Lower leg skin (tissue), 3 donors: ENCODE measurements around the gene NKAIN2.

ENCODE experiments used
- POLR2A ChIP-seq, 2 donors: fragments of 450-650 bp; IDR thresholded peaks; one replicate each; pipeline ENCODE4 v1.6.1; 2016 to 2017; ENCODE audit warnings: antibody characterized with exemption in 2 of 2, mild to moderate bottlenecking in 1 of 2, moderate library complexity in 1 of 2
- TF ChIP-seq, protein P1 (sequence below), 3 donors: fragments of 450-650 bp; IDR thresholded peaks; one replicate each; pipeline ENCODE4 v1.5.1; 2016; ENCODE audit warnings: antibody characterized with exemption in 3 of 3, mild to moderate bottlenecking in 3 of 3, moderate library complexity in 2 of 3

DNA sequence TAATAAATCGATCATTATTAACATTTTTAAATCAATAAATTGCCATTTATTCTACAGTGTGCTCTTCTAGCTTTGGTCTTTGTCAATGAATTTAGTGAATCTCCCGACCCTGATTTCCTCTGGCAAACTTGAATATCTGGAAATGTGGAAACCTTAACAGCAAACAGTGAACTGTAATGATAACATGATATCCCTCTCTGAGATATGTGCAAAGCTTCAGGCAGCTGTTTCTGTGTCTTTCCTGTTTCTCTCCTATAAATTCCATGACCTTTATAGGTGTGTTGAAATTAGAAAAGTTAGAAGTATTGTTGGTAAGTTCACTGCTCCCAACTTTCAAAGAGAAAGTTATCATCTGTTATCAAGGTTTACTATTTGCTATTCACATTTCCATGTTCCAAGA, 939.8 kb downstream of the NKAIN2 start:
- TF ChIP-seq, protein P1, sequence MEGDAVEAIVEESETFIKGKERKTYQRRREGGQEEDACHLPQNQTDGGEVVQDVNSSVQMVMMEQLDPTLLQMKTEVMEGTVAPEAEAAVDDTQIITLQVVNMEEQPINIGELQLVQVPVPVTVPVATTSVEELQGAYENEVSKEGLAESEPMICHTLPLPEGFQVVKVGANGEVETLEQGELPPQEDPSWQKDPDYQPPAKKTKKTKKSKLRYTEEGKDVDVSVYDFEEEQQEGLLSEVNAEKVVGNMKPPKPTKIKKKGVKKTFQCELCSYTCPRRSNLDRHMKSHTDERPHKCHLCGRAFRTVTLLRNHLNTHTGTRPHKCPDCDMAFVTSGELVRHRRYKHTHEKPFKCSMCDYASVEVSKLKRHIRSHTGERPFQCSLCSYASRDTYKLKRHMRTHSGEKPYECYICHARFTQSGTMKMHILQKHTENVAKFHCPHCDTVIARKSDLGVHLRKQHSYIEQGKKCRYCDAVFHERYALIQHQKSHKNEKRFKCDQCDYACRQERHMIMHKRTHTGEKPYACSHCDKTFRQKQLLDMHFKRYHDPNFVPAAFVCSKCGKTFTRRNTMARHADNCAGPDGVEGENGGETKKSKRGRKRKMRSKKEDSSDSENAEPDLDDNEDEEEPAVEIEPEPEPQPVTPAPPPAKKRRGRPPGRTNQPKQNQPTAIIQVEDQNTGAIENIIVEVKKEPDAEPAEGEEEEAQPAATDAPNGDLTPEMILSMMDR (IDR thresholded peaks at IDR 0.05) = no peak
- no peak for TF ChIP-seq POLR2A (IDR thresholded peaks at IDR 0.05)
